Measurements from ENCODE around the gene RAPGEFL1.

DNA sequence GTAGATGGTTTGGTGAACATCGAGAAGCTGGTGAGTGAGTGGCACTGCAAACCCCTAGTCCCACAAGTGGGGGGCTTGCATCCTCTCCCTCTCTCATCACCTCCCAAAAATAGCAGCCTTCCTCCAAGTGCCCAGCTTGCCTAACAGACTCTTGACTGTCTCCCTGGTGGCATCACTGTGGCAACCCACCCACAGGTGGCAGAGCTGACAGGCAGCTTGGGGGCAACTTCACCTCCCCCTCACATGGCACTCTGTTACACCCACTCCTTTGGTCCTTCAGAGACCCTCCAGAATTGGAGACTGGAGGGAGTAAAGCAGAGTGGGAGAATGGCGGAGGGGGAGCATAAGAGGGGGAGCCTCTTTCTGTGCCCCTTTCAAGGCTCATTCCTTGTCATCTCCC, 15.7 kb downstream of the RAPGEFL1 start:
- TF ChIP-seq POLR2AphosphoS5 (IDR thresholded peaks at IDR 0.05; ENCODE audit: borderline replicate concordance, low read depth, low read length) (no peak), EZH2 (IDR thresholded peaks at IDR 0.05) (no peak), FOXP2 (optimal IDR thresholded peaks at IDR 0.05; ENCODE audit: control extremely low read depth, extremely low read length, insufficient read depth) (no peak)

Data from SK-N-MC (cell line).